Pulmonary artery endothelial cell (primary cell): ENCODE data around the gene NHSL2. TPM values are rescaled to one million over a fixed set of nuclear protein-coding genes. Genes with fewer than 3 reads are reported as not detected.
"Not testable (repeated sequence)": the region's sequence is repeated elsewhere in the genome, so short reads cannot be mapped to it uniquely, and the experiment has no call there.

Experiments used
- DNase-seq: peaks from one replicate; pipeline ENCODE4 v3.0.0-alpha.2; 2011; ENCODE audit warnings: low read depth, low spot score
- total RNA-seq: library from RNA; depleted of rRNA; stranded (reverse); fragments of >200 nt; gene quantifications from 2 replicates; pipeline ENCODE4 v1.2.3, GENCODE V29; 2014

NHSL2 gene
- total RNA-seq, 1 donor from 2014 or later: 21.2 TPM

GRCh38 chrX:72165551-72165950 lies 254.9 kb downstream of the NHSL2 start:
- DNase-seq: no peak

- DNase-seq: no peak
Measured at GRCh38 chrX:72169008-72169728, 258.5 kb downstream of the NHSL2 start.

GRCh38 chrX:72176289-72176688 lies 265.6 kb downstream of the NHSL2 start:
- not testable (repeated sequence) for DNase-seq

GRCh38 chrX:72176981-72177380 lies 266.3 kb downstream of the NHSL2 start:
- no peak for DNase-seq

- no peak for DNase-seq
Measured at GRCh38 chrX:72180539-72180938, 269.9 kb downstream of the NHSL2 start.

GRCh38 chrX:72181178-72182125 lies 270.8 kb downstream of the NHSL2 start, which contains the start of gene PIN4:
Gene PIN4 (plus strand): TSS chrX:72181757. CDS start chrX:72181786, 29 bp downstream.
- peak; percentile 84 for DNase-seq

- DNase-seq: no peak
Measured at GRCh38 chrX:72182924-72183323, 272.3 kb downstream of the NHSL2 start.

- DNase-seq: peak; percentile 35
Measured at GRCh38 chrX:72201836-72202536, 291.3 kb downstream of the NHSL2 start.

Other genes with a start within 250 kb of the NHSL2 start
- not detected in 2 replicates for gene CXorf49, start 192.6 kb upstream of the NHSL2 start, total RNA-seq
- not detected in 2 replicates for gene CXorf49B, start 147.5 kb upstream of the NHSL2 start, total RNA-seq
- 0.20 and 0.53 TPM in 2 replicates for gene RTL5, start 221.1 kb downstream of the NHSL2 start, total RNA-seq